Spleen (tissue), 11 donors: ENCODE results near the gene ZNF606. TPM values are rescaled to one million over a fixed set of nuclear protein-coding genes. Genes with fewer than 3 reads are reported as not detected.

Source experiments
- DNase-seq: peaks from one replicate; pipeline ENCODE4 v3.0.0-alpha.2; 2020
- H3K27ac ChIP-seq, 8 donors: fragments of 200-600 bp; sonication (generic) in 7 of 8; 1 replicate in 4 of 8; 2 replicates in 4 of 8; pipeline versions ENCODE4 v1.5.0 to v1.8.0; 2016 to 2021; ENCODE audit warnings: inconsistent platforms in 4 of 8, mild to moderate bottlenecking in 4 of 8, moderate library complexity in 1 of 8
- H3K27me3 ChIP-seq, 7 donors: fragments of 200-600 bp; sonication (generic) in 6 of 7; replicated peaks in 1 of 7; 1 replicate in 4 of 7; 2 replicates in 3 of 7; pipeline versions ENCODE4 v1.5.0 to v1.8.0; 2016 to 2021; ENCODE audit warnings: inconsistent platforms in 3 of 7, mild to moderate bottlenecking in 1 of 7
- H3K36me3 ChIP-seq, 6 donors: fragments of 200-600 bp; sonication (generic) in 5 of 6; 1 replicate in 4 of 6; 2 replicates in 2 of 6; pipeline versions ENCODE4 v1.5.0 to v1.8.0; 2016 to 2021; ENCODE audit warnings: inconsistent platforms in 2 of 6
- H3K4me1 ChIP-seq, 6 donors: fragments of 200-600 bp; sonication (generic) in 5 of 6; 1 replicate in 3 of 6; 2 replicates in 3 of 6; pipeline versions ENCODE4 v1.5.0 to v1.8.0; 2016 to 2021; ENCODE audit warnings: inconsistent platforms in 3 of 6
- H3K4me3 ChIP-seq, 8 donors: fragments of 200-600 bp; sonication (generic) in 7 of 8; 1 replicate in 4 of 8; 2 replicates in 4 of 8; pipeline versions ENCODE4 v1.5.0 to v1.8.0; 2016 to 2021; ENCODE audit warnings: inconsistent platforms in 4 of 8, mild to moderate bottlenecking in 4 of 8, moderate library complexity in 2 of 8
- H3K9me3 ChIP-seq, 8 donors: fragments of 200-600 bp; sonication (generic) in 7 of 8; 1 replicate in 4 of 8; 2 replicates in 4 of 8; pipeline versions ENCODE4 v1.5.0 to v1.8.0; 2016 to 2021; ENCODE audit warnings: inconsistent platforms in 4 of 8
- POLR2A ChIP-seq, 3 donors: fragments of 450-650 bp; IDR thresholded peaks; one replicate each; pipeline ENCODE4 v1.5.1; 2017; ENCODE audit warnings: antibody characterized with exemption in 3 of 3, mild to moderate bottlenecking in 1 of 3
- POLR2AphosphoS5 ChIP-seq, 3 donors: sonication (generic); formaldehyde crosslinking; IDR thresholded peaks; one replicate each; pipeline ENCODE4 v1.5.1; 2017; ENCODE audit warnings: antibody characterized with exemption in 3 of 3
- WGBS, 5 donors: extraction: QIAGEN DNeasy Blood & Tissue Kit in 3 of 5; methylation state at CpG; one replicate each; pipeline versions ENCODE4 v1.1.5 to v1.1.7; 2013 to 2018; 5-methylcytosine and 5-hydroxymethylcytosine counted together
- intact Hi-C: fragments of 100-400 bp; cut with DNase I; formaldehyde crosslinking; loops from one replicate; pipeline ENCODE4 v1.15.0; 2023; ENCODE audit warnings: low total_unique reads
- polyA plus RNA-seq, 3 donors: library from polyadenylated mRNA; stranded (reverse); fragments of 200-250 nt; gene quantifications; one replicate each; pipeline ENCODE4 v1.2.1, GENCODE V29; 2013
- total RNA-seq, 7 donors: library from RNA; depleted of rRNA in 3 of 7; stranded (reverse); fragments of >200 nt in 3 of 7; fragmentation: NEBNext Ultra II Directional in 4 of 7; extraction: Animal tissue kit (Norgen Biotek cat#: 25700) in 4 of 7; gene quantifications; one replicate each; pipeline versions ENCODE4 v1.1.0 to v1.2.1, GENCODE V29; 2016 to 2021
- TF ChIP-seq, protein P1 (sequence below), 11 experiments: fragments of 200-600 bp in 7 of 11; fragments of 450-650 bp in 4 of 11; sonication (generic) in 4 of 11; IDR thresholded peaks in 8 of 11; conservative IDR thresholded peaks in 3 of 11; 1 replicate in 7 of 11; 2 replicates in 4 of 11; pipeline versions ENCODE4 v1.4.0 to v1.8.0; 2016 to 2021; ENCODE audit warnings: antibody characterized with exemption in 11 of 11, inconsistent platforms in 4 of 11, mild to moderate bottlenecking in 1 of 11
- donor health status: healthy with polysubstance abuse.
- donor health status: DM: no; HTN: no; CAD: no; lungs with moderate emphysema.
- donor health status: DM: no; HTN: no; CAD: no.
- donor health status: Bipolar disorder and iron deficiency.
- donor health status: healthy.
- donor health status: DM: no; HTN: no; CAD: no.
- donor health status: DM: yes; HTN: yes; CAD: no.

ZNF606 gene
- total and polyA plus RNA-seq, 10 donors: 5.6 to 25.3 (median 16.1) TPM

DNA sequence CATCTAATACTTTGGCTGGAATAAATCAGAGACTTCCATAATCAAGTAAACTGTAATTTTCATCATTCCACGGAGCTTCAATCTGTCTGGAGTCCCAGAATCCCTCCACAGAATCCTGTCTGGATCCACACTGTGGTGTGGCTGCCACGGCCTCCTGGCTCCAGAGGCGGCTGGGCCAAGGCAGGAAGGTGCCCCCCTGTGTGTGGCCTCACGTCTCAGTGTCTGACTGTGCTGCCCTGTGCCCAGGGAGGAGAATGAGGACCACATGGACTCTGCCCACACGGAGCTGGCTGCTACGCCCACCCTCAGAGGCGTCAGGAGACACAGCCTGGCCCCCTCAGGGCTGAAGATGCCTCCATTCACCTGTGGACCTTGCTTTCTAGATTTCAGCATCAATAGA lies 44.2 kb upstream of the ZNF606 start:
- Histone ChIP-seq H3K4me1 (no peaks in the 10 kb centered on the region), H3K4me3 (no peak overlapping the region), H3K27ac (no peak overlapping the region), H3K9me3 (peaks cover 0 to 100% (median 100%) of the 10 kb centered on the region in 8 donors), H3K36me3 (no peaks in the 10 kb centered on the region), H3K27me3 (peaks cover 0 to 6% (median 0%) of the 10 kb centered on the region in 7 donors)
- no peak for DNase-seq
- intact Hi-C loops: no loop called here
- WGBS, 5 donors: 77 to 93% (median 86%) methylated on average over 4 to 7 of the region's 7 CpGs
- no peak for TF ChIP-seq POLR2A (IDR thresholded peaks at IDR 0.05)
- TF ChIP-seq, protein P1, sequence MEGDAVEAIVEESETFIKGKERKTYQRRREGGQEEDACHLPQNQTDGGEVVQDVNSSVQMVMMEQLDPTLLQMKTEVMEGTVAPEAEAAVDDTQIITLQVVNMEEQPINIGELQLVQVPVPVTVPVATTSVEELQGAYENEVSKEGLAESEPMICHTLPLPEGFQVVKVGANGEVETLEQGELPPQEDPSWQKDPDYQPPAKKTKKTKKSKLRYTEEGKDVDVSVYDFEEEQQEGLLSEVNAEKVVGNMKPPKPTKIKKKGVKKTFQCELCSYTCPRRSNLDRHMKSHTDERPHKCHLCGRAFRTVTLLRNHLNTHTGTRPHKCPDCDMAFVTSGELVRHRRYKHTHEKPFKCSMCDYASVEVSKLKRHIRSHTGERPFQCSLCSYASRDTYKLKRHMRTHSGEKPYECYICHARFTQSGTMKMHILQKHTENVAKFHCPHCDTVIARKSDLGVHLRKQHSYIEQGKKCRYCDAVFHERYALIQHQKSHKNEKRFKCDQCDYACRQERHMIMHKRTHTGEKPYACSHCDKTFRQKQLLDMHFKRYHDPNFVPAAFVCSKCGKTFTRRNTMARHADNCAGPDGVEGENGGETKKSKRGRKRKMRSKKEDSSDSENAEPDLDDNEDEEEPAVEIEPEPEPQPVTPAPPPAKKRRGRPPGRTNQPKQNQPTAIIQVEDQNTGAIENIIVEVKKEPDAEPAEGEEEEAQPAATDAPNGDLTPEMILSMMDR (IDR thresholded peaks at IDR 0.05 in 8 of 11, conservative IDR thresholded peaks at IDR 0.05 in 3 of 11): no peak
- no peak for TF ChIP-seq POLR2AphosphoS5 (IDR thresholded peaks at IDR 0.05)

DNA sequence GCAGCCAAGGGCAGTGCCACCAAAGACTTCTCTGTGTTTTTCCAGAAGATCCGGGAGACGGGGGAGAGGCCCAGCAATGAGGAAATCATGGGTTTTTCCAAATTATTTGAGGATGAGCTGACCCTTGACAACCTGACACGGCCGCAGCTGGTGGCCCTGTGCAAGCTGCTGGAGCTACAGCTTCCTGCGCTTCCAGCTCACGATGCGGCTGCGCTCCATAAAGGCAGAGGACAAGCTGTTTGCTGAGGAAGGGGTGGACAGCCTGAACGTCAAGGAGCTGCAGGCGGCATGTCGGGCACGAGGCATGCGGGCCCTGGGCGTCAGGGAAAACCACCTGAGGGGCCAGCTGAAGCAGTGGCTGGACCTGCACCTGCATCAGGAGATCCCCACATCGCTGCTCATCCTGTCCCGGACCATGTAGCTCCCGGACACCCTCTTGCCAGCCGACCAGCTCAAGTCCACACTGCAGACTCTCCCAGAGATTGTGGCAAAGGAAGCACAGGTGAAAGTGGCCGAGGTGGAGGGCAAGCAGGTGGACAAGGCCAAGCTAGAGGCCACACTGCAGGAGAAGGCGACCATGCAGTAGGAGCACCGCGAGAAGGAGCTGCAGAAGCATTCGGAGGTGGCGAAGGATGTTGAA lies 42.9 kb upstream of the ZNF606 start:
- peaks cover 0 to 100% (median 100%) of the 10 kb centered on the region in 8 donors for H3K9me3 ChIP-seq
- 93 to 95% (median 94%) methylated on average over 23 to 24 of the region's 24 CpGs for WGBS, 5 donors

DNA sequence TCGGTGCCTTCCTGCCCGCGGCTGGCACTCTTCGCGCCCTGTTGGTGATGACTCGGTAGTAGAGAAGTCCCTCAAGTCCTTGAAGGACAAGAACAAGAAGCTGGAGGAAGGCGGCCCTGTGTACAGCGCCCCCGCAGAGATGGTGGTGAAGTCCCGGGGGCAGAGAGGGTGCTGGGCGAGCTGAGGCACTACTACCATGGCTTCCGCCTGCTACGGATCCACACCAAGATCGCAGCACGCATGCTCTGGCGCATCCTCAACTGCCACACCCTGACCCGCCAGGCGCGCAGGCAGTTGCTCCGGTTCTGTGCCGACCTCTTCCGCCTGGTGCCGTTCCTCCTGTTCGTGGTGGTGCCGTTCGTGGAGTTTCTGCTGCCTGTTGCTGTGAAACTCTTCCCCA lies 42.3 kb upstream of the ZNF606 start:
- H3K4me3 ChIP-seq: no peak overlapping the region
- intact Hi-C loops: no loop called here
- peaks cover 0 to 6% (median 0%) of the 10 kb centered on the region in 7 donors for H3K27me3 ChIP-seq
- H3K36me3 ChIP-seq: no peaks in the 10 kb centered on the region
- TF ChIP-seq POLR2A (IDR thresholded peaks at IDR 0.05): no peak
- TF ChIP-seq POLR2AphosphoS5 (IDR thresholded peaks at IDR 0.05): no peak
- TF ChIP-seq, protein P1 (IDR thresholded peaks at IDR 0.05 in 8 of 11, conservative IDR thresholded peaks at IDR 0.05 in 3 of 11): no peak
- no peak for DNase-seq
- WGBS, 5 donors: 92 to 96% (median 95%) methylated on average over 25 to 26 of the region's 26 CpGs
- peaks cover 0 to 100% (median 100%) of the 10 kb centered on the region in 8 donors for H3K9me3 ChIP-seq
- H3K27ac ChIP-seq: no peak overlapping the region
- H3K4me1 ChIP-seq: no peaks in the 10 kb centered on the region

More for the DNA sequence above, 42.9 kb upstream of the ZNF606 start:
- no peak for DNase-seq
- H3K36me3 ChIP-seq: no peaks in the 10 kb centered on the region
- H3K4me1 ChIP-seq: no peaks in the 10 kb centered on the region
- H3K4me3 ChIP-seq: no peak overlapping the region
- H3K27me3 ChIP-seq: peaks cover 0 to 6% (median 0%) of the 10 kb centered on the region in 7 donors
- no peak for TF ChIP-seq POLR2A (IDR thresholded peaks at IDR 0.05)
- no peak for TF ChIP-seq POLR2AphosphoS5 (IDR thresholded peaks at IDR 0.05)
- TF ChIP-seq, protein P1 (IDR thresholded peaks at IDR 0.05 in 8 of 11, conservative IDR thresholded peaks at IDR 0.05 in 3 of 11): no peak
- intact Hi-C loops: no loop called here
- no peak overlapping the region for H3K27ac ChIP-seq

DNA sequence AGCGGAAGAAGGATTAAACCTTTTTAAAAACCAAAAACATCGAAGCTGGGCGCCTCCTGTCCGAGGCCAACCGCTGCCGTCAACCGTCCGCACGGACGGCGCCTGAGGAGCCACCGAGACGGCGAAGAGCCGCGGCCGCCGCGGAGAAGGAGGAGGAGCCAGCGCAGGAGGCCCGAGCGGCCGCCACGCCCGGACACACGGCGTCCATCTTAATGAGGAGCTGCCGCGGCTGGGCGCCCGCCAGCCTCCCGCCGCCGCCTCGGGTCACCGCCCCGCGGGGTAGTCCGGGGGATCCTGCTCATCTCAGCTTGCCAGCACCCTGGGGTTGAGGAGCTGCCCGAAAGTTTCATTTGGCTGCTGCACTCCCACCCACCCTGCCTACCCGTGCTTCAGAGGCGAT lies 41.8 kb upstream of the ZNF606 start:
- Histone ChIP-seq H3K36me3 (no peaks in the 10 kb centered on the region), H3K9me3 (peaks cover 0 to 100% (median 98%) of the 10 kb centered on the region in 8 donors), H3K27me3 (peaks cover 0 to 6% (median 0%) of the 10 kb centered on the region in 7 donors), H3K4me1 (no peaks in the 10 kb centered on the region), H3K4me3 (no peak overlapping the region), H3K27ac (no peak overlapping the region)
- no peak for DNase-seq
- intact Hi-C loops: no loop called here
- no peak for TF ChIP-seq POLR2A (IDR thresholded peaks at IDR 0.05)
- no peak for TF ChIP-seq POLR2AphosphoS5 (IDR thresholded peaks at IDR 0.05)
- TF ChIP-seq, protein P1 (IDR thresholded peaks at IDR 0.05 in 8 of 11, conservative IDR thresholded peaks at IDR 0.05 in 3 of 11): no peak
- 63 to 83% (median 70%) methylated on average over 30 to 42 of the region's 42 CpGs for WGBS, 5 donors
